HG03095 (cell line): Measurements from ENCODE around the gene PTPN3.

Experiments used
- ATAC-seq: cut with Tn5 transposase; IDR thresholded peaks from one replicate; pipeline ENCODE4 v1.9.1; 2021; ENCODE audit warnings: moderate library complexity; ENCODE audit not compliant: unreplicated experiment

Gene PTPN3

DNA sequence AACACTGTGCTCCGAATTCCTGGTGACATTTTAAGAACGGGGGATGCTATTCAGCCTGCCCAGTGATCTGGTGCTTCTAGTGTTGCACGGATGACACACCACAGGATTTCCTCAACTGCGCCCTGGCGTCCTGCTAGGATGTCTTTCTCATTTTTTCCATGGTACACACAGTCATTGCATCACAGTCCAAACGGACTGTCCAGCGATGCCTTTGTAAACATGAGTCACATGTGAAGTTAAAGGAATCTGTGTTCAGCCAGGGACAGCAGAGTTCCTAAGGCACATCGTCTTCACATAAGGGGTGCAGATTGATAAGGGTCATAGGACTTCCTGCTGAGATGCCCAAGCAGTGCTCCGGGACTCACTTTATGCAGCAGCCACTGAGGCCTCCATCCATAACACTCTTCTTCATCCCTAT lies 9.3 kb upstream of the PTPN3 start:
- ATAC-seq: no peak

DNA sequence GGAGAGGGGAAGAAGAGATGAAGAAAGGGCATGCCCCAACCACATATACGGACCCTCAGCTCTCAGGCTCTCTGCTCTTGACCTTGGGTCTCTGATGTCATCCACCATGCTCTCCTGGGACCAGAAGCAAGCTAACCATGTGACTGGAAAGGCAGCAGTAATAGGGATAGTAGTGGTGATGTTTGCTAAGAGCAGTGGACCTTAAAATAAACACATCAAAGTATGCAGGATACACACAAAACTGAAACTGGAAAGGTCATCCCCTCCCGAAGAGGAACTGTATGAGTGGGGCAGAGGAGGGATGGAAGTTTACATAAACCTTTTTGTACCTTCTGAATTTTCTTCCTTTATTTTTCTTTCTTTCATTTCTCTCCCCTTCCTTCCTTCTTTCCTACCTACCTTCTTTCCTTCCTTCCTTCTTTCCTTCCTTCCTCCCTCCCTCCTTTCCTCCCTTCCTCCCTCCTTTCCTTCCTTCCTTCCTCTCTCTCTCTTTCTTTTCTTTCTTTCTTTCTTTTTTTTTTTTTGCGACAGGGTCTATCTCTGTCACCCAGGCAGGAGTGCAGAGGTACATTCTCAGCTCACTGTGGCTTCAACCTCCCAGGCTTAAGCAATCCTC lies 8.1 kb upstream of the PTPN3 start:
- ATAC-seq: no peak

DNA sequence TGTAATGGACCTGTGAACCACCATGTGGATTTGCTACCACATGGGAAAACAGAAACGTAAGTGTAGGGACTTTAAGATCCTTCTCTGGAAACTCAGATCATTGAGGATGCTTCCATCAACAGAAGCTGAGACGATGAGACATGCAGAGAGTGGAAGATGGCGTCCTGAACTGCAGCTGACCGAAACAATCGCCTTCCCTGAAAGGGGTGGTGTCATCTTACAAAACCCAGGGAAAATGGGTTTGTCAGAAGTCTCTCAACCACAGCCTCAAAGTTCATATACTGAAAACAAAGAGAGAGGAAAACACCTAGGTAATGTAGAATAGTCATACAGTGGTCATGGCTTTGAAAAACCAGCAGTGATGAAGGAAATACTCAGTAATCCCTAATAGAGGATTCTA lies 6.6 kb upstream of the PTPN3 start:
- no peak for ATAC-seq

DNA sequence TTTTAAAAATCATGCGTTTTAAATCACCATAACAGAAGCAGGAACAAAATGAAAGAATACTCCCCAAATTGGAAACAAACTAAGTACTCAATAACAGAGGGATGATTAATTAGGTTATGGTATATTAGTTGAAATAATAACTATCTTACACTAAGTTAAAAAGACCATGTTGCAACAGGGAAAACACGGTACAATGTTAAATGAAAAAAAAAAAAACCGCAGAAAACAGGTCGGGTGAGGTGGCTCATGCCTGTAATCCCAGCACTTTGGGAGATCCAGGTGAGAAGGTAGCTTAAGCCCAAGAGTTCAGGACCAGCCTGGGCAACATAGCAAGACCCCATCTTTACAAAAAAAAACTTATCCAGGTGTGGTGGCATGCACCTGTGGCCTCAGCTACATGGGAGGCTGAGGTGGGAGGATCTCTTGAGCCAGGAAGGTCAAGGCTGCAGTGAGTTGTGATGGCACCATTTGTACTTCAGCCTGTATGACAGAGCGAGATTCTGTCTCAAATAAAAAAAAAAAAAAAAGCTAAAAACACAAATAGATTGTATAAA lies 2.4 kb upstream of the PTPN3 start:
- no peak for ATAC-seq

DNA sequence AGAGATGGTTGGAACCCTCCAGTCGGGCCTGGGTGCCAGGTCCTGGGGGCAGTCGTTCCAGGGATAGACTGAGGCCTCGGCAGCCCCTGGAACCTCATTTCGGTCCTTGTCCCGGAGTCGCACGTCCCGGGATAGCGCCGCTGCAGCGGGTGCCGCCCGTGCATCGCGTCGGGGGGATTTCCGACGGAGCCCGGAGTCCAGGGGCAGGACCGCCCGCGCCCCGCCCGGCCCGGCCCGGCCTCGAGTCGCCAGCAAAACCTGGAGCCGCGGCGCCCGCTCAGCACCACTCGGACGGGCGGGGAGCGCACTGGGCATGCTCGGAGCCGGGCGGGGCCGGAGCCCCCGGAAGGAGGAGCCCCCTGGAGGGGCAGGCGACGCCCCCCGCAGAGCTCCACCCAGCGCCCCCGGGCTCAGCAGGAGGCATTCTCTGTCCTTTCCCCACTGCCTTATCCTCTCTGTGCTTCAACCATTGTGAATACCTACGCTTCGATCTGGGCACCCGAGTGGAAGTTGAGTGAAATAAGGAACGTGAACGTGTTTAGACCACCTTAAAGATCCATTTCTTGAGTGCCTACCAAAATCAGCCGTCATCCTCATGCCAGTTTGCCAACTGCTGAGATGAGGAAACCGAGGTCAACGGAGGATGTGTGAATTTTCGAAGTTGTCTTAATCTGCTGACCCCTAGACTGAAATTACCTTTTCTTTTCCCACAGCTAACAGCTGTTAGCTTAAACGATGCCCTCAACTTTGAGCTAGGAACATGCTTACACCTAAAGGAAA lies 1.7 kb upstream of the PTPN3 start:
- ATAC-seq: no peak

DNA sequence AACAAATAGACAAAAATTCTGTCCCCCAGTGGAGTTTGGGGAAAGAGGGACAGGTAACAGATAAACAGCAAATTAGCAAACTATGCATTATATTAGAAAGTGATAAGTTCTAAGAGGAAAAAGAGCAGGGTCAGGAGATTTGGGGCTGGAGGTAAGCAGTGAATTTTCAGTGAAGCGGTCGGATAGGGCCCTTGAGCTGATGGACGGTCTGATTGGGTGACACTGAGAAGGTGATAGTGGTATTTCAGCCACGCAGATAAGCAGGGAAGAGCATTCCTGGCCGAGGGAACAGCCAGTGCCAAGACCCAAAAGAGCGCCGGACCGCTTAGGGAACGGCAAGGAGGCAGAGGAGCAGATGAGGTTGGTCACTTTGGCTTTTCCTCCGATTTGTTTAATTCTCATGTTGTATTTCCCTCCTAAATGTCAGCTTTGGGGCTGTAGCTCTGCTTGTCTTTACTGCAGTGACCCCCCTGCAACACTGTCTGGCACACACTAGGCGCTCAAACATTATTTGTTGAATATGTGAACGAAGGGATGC lies 1.1 kb upstream of the PTPN3 start:
- ATAC-seq: no peak

DNA sequence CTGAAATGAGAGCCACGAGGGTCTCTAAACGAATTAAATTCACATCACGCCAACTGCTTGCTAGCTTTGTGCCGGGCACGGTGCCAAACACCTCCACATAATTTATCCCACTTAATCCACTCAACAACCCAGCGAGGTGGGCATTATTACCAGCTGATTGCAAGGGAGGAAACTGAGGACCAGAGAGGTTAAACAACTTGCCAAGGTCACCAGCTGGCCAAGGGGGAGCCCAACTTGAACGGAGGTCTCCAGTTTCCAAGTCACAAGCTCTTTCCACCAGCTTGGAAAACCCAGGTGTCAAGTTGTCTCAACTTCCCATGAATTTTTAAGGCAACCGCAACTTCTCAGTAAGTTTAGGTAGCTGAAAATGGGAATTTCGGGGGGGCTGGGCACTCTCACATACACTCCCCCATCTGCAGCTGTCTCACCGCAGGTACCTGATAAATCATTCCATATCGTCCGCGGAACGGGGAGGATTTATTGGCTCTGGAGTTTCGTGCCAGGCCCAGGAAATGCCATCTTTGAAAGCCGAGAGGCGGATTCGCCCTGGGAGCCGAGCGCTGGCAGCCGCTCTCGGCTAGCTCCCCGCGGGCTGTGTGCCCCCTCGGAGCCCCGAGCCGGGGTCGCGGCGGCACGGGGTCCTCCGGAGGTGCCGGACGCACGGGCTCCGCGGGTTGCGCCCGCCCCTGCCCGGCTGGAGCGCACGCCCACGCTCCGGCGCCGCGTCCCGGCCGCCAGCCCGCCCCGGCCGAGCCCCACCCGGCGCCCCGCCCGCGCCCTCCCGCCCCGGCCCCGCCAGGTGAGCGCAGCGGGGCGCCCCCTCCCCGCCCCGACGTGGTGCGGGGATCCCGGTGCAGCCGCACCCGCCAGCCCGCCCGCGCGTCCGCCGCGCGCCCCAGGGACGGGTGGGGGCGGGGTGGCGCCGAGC lies 617 bp downstream of the PTPN3 start:
- no peak for ATAC-seq

DNA sequence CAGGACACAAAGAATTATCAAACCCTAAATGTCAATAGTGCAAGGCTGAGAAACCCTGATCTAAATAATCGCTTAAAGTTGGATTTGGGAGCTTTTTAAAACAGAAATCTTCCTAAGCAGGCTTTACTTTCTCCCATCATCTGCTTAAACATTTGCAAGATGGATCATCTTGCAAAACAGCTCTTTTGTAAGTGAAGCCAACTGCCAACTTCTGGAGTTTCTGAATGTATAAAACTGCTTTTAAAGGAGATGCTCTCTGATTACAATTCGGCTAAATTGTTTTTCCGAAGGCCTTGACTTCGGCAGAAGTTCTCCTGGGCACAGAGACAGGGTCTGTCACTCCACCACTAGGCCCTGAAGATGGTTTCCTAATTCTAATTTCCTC lies 1.3 kb downstream of the PTPN3 start:
- no peak for ATAC-seq

DNA sequence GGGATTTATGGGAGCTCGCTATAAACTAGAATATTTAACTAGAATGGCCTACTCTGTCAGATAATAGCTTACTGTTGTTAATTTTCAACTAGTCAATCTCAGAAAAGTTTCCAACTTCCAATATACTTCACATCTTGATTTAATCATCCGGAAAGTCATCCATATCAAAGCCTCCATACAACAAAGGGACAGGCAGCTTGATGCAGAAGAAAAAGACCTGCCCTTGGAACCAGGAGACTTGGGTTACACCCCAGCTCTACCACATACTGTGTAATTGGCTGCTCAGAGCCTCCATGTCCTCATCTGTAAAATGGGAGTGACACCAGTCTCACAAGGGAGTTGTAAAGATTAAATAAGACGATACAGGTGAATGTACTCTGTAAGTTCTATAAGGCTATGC lies 1.9 kb downstream of the PTPN3 start:
- ATAC-seq: no peak

DNA sequence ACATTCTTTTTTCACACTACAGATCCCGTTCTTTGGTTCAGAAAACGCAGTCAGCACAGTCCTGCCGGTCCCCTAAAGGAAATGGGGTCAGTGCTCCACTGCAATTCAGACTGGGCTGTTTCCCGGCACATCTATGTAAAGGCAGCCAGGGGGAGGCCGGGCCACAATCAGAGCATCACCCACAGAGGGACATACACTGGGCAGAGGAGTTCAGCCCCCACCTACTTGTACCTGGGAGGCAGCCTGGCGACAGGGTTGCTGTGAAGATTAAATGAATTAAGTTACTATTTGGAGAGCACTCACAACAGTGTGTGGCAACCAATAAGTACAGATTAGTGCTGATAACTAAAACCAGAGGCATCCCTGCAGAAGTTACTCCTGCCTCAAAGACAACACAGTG lies 4.5 kb downstream of the PTPN3 start:
- ATAC-seq: no peak

DNA sequence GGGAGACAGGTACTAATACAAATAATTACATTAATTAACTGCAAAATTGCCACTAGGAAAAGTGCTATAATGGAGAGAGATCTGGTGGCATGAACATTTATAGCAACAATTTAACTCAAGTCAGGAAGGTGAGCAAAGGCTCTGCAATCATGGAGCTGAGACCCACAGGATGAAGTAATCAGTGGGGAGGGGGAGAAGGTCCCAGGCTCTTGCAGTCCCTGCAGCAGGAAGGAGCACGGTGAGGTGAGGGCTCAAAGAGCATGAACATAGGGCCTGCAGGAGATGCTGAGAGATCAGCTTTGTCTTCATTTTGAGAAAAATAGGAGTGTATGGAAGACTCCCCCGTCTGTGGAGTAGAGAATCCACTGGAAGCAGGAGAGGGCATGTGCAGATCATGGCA lies 6.5 kb downstream of the PTPN3 start:
- ATAC-seq: no peak

DNA sequence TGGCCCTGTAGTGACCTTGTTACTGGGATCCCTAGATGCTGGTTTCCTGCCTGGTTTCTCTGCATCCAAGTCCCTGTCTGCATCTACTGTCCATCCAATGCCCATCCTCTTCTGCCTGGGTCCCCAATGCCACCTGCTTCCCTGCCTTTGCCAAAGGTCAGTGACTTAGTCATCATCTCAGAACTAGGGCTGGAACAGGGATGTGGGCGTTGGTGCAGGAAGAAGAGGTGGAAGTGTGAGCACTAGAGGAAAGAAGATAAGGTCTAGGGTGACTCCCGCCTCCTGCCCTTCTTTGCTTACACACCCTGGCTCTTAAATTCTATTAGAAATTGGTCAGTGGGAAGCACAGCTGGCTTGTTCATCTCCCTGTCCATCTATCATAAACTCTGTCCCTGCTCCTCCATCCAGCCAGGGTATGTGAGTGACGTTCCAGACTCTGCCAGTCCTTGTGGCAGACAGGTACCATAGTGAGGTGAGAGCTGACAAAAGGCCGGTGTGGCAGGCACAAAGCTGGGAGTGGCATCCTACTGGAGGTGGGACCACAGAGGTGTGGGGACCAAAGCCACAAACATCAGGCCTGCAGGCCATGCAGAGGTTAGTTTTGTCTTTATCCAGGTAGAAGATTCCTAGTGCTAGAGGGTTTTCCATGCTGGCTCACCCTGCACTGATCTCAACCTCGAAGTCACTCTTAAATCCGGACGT lies 9.2 kb downstream of the PTPN3 start:
- no peak for ATAC-seq

DNA sequence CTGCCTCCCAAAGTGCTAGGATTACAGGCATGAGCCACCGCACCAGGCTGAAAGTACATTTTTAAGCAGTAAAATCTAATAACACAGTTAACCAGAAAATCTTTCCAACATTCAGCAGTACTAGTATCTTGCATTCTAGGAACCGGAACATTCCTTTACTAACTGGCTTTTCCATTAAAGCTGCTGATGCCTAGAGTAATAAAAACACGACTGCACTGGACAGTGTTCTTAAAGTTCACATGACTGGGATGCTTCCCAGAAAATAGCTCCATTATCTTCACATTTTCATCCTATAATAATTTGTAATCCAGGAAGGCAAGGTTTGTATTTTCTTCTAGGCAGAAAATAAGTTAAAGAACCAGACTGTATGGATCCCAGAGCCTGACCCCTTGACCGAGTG lies 9.8 kb downstream of the PTPN3 start:
- no peak for ATAC-seq

DNA sequence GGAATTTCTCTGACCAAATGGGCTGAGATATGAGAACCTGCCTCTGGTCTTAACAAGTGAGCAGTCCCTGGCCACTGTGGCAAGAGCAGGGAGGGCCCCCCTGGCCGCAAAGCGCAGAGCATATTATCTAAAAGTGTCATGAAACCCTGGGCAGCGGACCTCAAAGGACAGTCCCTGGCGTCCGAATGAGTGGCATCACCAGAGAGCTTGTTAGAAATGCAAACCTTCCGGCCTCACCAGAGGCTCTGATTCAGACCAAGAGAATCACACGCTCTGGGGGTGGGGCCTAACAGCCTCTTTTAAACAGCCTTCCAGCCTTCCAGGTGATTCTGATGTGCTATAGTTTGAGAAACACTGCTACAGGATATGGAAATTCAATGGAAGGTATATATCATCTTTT lies 10.9 kb downstream of the PTPN3 start:
- ATAC-seq: peak; percentile 52

DNA sequence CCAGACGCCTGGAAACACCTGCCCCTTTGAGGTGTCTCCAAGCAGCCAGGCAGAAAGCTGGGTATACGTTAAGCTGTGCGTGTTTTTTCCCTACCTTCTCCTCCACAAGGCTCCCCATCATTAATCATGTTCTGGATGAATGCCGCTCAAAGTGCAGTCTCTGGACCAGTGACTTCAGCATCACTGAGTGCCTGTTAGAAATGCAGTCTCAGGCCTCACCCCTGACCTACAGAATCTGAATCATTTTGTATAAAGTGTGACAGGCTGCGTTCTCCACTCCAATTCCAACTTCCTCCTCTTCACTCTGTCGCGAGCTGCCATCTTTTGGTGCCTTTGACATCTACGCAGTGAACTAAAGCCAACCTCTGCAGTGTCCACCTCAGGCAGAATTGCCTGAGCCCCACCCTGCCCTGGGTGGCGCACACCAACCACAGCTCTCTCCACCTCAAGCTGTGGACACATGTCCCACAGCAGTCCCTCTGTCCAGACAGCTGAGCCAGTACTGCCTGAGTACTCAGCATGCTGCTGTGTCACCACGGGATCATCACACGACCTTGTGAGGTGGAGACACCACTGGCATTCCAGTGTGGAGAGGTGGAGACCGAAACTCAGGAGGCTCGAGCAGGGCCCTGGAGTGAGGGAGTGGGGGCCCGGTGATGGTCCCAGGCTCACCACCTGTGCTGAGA lies 14.2 kb downstream of the PTPN3 start:
- ATAC-seq: no peak

DNA sequence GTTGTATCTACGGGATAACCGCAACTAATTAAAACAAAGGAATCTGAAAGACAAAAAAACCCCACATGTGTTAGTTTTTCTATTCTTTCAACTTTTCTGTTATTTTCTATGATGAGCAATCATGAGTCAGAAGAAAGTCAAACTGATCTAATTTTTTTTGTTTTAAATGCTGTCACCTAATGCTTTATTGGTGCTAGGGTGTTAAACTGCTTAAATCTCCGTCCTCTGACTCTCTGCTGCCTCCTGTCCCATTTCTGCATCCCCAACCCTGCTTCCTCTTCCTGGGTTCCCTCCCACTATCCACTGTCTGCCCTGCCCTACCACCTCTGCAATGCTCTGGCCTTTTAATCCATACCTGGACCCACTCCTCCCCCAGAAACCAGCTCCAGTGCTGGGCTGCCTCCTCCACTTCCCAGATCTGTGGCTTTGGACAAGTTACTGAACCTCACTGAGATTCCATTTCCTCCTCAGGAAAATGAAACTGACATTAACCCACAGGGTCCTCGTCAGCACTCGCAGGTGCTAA lies 15.7 kb downstream of the PTPN3 start:
- no peak for ATAC-seq

DNA sequence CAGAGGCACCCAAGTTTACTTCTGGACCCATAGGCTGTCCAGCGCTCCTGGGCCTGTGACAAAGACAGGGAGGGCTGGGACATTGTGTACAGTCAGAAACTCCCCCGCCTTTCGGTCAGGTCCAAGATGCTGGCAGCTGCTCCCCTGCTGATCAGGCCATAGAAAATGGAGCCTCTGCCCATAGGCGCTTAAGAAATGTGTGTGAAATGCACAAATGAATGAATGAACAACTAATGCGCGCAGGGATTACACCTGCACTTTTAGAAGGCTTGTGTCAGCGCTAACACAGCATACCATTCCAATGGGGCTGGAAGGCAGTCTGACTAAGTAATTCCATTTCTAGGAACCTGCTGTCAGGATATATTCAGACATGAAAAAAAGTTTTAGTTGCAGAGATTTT lies 16.3 kb downstream of the PTPN3 start:
- no peak for ATAC-seq

DNA sequence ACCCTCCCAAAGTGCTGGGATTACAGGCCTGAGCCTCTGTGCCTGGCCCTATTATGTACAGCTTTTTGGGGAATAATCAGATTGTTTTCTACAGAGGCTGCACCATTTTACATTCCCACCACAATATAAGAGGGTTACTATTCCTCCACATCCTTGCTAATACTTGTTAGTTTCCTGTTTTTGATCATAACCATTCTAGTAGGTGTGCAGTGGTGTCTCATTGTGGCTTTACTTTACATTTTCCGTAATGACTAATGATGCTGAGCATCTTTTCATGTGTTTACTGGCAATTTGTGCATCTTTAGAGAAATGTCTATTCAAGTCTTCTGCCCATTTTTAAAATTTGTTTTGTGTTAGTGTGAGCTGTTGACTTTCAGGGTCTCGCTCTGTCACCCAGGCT lies 18.3 kb downstream of the PTPN3 start:
- no peak for ATAC-seq

DNA sequence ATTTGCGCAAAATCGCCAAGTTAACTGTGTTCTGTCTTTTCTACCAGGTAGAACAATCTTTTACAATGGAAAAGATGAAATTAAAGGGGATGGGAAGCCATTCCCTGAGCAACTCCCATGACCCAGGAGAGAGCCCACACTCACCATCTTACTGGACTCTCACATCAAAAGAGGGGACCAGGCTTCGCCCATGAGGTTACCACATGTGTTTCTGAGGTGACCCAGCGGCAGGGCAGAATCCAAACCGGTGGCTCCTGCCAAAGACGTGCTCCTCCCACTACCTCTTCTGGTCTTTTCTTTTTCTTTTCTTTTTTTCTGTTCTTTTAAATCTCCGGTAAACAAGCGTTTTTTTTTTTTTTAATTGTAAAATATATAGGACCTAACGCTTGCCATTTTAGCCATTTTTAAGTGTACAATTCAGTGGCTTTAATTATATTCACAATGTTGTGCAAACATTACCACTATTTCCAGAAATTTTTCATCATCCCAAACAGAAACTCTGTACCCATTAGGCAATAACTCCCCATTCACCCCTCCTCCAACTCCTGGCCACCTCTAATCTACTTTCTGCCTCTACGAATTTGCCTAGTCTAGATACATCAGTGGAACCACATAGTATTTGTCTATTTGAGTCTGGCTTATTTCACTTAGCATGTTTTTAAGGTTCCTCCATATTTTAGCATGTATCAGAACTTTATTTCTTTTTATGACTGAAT lies 19.3 kb downstream of the PTPN3 start:
- ATAC-seq: no peak
